A172 (cell line): Measurements from ENCODE around the gene IDH2. TPM values are rescaled to one million over a fixed set of nuclear protein-coding genes. Genes with fewer than 3 reads are reported as not detected.
"Not testable (repeated sequence)": the region's sequence is repeated elsewhere in the genome, so short reads cannot be mapped to it uniquely, and the experiment has no call there.

Experiments
- DNase-seq: peaks from one replicate; pipeline ENCODE4 v3.0.0-alpha.2; 2015; ENCODE audit warnings: low spot score
- total RNA-seq: library from RNA; depleted of rRNA; stranded (reverse); fragments of >200 nt; shearing (Covaris generic); gene quantifications from 2 replicates; pipeline ENCODE4 v1.2.3, GENCODE V29; 2014

Gene IDH2
- total RNA-seq, 1 experiment from 2014 or later = 43.7 TPM

GRCh38 chr15:90115783-90116182 is 13.5 kb upstream of the IDH2 start:
- no peak for DNase-seq

- DNase-seq = no peak
Observed at GRCh38 chr15:90114451-90114901, 12.2 kb upstream of the IDH2 start.

GRCh38 chr15:90113166-90113565 is 10.9 kb upstream of the IDH2 start:
- DNase-seq = no peak

- DNase-seq = not testable (repeated sequence)
Observed at GRCh38 chr15:90109163-90109751, 7.0 kb upstream of the IDH2 start.

DNA sequence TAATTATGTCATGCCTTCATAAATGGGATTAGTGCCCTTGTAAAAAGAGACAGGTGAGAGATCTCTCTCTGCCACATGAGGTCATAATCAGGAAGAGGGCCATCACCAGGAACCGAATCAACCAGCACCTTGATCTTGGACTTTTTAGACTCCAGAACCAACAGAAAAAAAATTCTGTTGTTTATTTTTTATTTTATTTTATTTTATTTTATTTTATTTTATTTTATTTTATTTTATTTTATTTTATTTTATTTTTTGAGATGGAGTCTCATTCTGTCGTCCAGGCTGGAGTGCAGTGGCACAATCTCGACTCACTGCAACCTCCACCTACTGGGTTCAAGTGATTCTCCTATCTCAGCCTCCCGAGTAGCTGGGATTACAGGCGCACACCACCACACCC is 5.8 kb upstream of the IDH2 start:
- DNase-seq = not testable (repeated sequence)

DNA sequence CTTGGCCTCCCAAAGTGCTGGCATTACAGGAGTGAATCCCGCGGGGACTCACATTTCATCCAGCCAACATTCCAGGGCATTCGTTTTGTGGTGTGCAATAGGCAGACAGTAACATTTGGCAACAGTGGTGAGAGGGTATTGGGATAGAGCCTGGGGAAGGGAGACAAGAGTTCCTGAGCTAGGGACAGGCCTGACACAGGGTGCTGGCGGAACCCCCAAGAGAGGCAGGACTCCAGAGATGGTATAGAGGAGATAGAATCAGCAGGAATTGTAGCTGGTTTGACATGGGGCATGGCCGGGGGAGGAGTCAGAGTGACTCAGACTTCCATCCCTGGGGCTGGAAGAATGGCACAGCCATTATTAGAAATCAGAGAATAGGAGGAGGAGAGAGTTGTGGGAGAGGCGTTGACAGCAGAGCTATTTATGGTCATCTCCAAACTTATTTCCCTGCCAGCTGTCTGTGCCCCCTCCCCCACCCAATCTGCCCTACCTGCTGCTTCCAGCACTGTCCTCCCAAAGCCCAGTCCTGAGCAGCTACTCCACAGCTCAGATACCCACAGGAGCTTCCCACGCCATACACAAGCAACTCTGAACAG is 4.4 kb upstream of the IDH2 start:
- DNase-seq = peak; percentile 71

DNA sequence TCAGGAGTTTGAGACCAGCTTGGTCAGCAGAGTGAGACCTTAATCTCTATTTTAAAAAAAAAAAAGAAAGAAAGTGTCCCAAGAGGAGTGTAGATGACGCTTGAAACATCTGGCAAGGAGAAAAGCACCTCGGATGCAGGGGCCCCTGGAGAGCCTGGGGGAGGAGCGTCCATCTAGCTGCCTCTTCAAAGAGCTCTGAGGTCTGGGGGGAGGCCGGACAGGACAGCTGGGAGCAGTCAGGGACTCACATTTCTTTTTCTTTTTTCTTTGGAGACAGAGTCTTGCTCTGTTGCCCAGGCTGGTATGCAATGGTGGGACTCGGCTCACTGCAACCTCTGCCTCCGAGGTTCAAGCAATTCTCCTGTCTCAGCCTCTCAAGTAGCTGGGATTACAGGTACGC is 3.3 kb upstream of the IDH2 start:
- DNase-seq = no peak

- DNase-seq = no peak
Observed at GRCh38 chr15:90104551-90104950, 2.3 kb upstream of the IDH2 start.

DNA sequence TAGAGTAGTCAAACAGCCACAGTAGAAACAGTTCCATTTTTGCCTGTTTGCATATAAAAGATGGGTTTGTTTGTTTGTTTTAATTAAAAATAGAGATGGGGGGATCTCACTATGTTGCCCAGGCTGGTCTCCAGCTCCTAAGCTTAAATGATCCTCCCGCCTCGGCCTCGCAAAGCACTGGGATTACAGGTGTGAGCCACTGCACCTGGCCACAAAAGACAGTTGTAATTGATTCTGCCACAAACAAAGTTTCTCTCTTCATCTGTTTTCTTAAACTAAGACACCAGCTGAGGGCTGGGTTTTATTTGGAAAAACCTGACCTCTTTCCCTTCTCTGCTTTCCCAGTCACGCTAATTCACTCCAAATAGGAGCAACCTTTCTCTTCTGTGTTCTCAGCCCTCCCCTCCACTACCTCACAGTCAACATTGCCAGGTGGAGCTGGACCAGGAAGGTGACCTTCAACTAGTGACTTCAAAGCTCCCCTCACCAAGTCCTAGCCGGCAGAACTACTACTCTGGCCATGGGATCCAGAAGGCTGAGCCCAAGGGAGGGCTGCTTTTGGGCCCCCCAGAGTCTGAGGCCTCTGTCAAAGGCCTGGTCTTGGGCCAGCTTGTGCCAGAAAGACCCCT is 1.5 kb upstream of the IDH2 start:
- DNase-seq = no peak

DNA sequence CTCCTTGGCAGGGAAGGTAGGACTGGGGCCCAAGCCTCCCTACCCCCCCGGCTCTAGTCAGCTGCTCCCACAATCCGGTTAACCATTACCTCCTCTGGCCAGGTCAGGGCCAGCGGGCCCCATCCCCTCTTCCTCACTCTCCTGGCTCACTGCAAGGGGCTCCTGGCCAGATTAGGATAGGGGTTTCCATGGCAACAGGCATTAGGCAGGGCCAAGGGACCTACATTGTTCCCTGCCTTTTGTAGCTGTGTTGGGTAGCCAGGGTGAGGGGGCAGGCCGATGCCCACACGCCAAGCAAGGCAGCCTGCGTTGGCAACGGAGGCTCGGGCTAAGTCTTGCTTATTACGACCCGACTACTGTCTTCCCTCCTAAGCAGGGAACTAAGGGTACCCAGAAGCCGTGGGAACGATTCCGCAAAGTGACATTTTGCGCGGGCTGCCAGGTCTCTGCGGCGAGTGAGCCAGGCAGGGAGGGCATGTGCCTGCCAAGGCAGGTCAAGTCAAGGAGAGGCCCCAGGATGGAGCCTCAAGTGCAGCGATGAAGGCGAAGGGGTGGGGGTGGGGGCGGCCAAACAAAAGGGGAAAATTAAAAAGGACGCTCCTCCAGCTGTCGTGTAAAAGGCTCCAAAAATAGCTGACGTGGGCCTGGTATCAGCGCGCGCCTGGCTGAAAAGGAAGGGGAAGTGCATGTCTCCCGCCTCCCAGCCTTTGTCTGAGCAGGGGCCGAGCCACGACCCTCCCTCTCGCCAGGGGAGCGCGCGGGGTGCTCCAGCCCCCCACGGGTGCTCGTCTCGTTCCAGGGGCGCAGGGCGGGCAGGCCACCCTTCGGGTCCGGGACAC is 919 bp downstream of the IDH2 start:
- no peak for DNase-seq

- DNase-seq = peak; percentile 40
Observed at GRCh38 chr15:90099868-90100831, 2.1 kb downstream of the IDH2 start.

- no peak for DNase-seq
Observed at GRCh38 chr15:90099072-90099867, 3.0 kb downstream of the IDH2 start.

- no peak for DNase-seq
Observed at GRCh38 chr15:90097475-90097874, 4.8 kb downstream of the IDH2 start.

- no peak for DNase-seq
Observed at GRCh38 chr15:90095521-90095959, 6.7 kb downstream of the IDH2 start.

- DNase-seq = no peak
Observed at GRCh38 chr15:90091156-90091931, 10.9 kb downstream of the IDH2 start.

GRCh38 chr15:90090226-90090848 is 11.9 kb downstream of the IDH2 start:
- DNase-seq = no peak

DNA sequence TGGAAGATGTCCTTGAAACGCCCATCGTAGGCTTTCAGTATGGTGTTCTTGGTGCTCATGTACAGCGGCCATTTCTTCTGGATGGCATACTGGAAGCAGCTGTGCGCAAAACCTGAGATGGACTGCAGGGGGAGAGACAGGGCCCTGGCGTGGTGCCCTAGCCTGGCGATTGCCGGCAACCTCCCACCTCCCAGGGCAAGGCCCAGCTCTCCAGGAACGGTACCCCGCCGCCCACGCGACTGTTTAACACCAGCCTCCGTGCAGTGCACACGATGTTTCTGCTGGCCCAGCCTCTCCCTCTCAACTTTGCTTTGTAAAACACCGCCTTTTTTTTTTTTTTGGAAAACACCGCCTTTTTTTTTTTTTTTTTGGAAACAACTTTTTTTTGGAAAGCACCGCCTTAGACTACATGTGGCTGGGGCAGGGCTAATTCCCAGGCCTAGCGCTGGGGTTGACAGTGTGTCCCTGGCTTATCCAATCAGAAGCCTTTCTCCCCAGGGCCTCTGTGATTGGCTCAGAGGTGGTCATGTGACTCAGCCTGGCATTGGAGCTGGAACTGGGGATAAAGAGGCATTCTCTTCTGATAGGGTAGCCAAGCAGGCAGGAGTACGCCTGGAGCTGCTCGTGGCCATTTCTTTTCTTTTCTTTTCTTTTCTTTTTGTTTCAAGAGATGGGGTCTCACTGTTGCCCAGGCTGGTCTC is 14.7 kb downstream of the IDH2 start:
- peak; percentile 42 for DNase-seq

DNA sequence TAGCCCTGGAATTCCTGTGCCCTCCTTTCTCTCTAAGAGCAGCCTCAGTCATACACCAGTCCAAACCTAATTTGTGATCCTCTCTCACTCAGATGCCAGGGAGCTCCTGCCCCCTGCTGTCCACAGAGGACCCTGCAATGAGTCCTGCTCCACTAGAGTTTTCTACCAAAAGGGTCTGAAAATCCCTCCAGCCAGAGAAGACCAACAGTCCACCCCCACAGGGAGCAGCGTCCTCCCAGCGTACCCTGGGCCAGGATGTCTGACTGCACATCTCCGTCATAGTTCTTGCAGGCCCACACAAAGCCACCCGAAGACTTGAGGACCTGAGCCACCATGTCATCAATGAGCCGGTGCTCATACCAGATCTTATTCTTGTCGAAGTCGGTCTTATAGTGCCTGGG is 15.4 kb downstream of the IDH2 start:
- peak; percentile 29 for DNase-seq
